Left ventricle myocardium inferior (tissue), 1 donor: Measurements from ENCODE around the gene TMEM163. TPM values are rescaled to one million over a fixed set of nuclear protein-coding genes. Genes with fewer than 3 reads are reported as not detected.

Experiments
- DNase-seq: peaks from one replicate; pipeline ENCODE4 v3.0.0-alpha.2; 2020
- H3K27ac ChIP-seq: fragments of 200-600 bp; replicated peaks from 2 replicates; pipeline ENCODE4 v1.8.0; 2021
- H3K27me3 ChIP-seq: fragments of 200-600 bp; 2 replicates; pipeline ENCODE4 v1.8.0; 2021; ENCODE audit warnings: low read depth
- H3K36me3 ChIP-seq: fragments of 200-600 bp; 2 replicates; pipeline ENCODE4 v1.8.0; 2021
- H3K4me1 ChIP-seq: fragments of 200-600 bp; 2 replicates; pipeline ENCODE4 v1.8.0; 2021
- H3K4me3 ChIP-seq: fragments of 200-600 bp; 2 replicates; pipeline ENCODE4 v1.8.0; 2021; ENCODE audit warnings: mild to moderate bottlenecking, moderate library complexity
- H3K9me3 ChIP-seq: fragments of 200-600 bp; replicated peaks from 2 replicates; pipeline ENCODE4 v1.8.0; 2021
- CTCF ChIP-seq: fragments of 200-600 bp; IDR thresholded peaks from 2 replicates; pipeline ENCODE4 v1.8.0; 2021; ENCODE audit warnings: antibody characterized with exemption, mild to moderate bottlenecking, borderline replicate concordance
- intact Hi-C: fragments of 100-400 bp; cut with micrococcal nuclease; formaldehyde crosslinking; loops from one replicate; pipeline ENCODE4 v1.11.0; 2022
- total RNA-seq: library from RNA; stranded (reverse); fragmentation: NEBNext Ultra II Directional; extraction: Animal tissue kit (Norgen Biotek cat#: 25700); gene quantifications from one replicate; pipeline ENCODE4 v1.2.1, GENCODE V29; 2021
- donor health status: DM: no; HTN: yes; CAD: no; lungs with severe emphysema.

The TMEM163 gene
- total RNA-seq, 1 donor from 2014 or later: 0.22 TPM

DNA sequence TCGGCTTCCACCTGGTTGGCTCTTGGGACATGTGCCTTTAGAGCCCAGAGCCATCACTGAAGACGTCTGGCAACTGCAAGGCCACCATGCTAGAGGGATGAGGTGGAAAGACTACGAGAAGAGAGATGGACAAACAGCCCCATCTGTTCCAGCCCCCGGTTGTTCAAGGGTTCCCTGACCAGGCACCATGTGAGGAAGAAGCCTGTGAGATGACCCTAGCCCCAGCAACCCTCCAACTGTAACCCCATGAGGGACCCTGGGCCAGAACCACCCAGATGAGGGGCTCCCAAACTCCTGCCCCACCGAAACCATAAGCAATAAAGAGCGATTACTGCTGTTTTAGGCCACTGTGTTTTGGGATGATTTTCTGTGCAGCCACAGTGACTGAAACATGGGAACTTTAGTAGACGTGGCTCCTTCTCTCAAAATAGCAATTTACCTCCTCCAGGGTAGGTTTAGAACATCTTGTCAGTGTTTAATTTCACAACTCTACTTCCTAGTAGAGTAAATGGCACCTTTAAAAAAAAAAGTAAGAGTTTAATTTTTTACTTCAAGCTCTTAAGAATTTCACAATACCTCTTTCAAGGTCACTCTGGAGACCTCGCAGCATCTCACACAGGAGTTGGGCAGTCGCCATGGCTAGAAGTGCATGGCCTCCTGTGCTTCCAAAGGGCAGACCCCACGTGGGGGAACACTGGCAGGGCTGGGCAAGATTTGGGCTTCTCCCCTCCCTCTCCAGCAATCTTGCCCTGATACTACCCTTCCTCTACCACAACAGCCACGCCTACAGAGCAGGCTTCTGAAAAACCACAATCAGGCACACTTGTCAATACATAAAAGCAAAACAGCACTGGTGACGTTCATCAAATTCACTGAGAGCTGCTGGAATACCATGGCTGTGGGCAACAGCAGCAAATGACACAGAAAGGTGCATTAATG is 48.8 kb downstream of the TMEM163 start:
- intact Hi-C loops: no loop called here
- DNase-seq: no peak
- Histone ChIP-seq H3K27me3 (peaks cover 14% of the 10 kb centered on the region), H3K9me3 (peaks cover 6% of the 10 kb centered on the region), H3K4me3 (no peak overlapping the region), H3K27ac (no peak overlapping the region), H3K4me1 (peaks cover 3% of the 10 kb centered on the region), H3K36me3 (no peaks in the 10 kb centered on the region)
- no peak for TF ChIP-seq CTCF

GRCh38 chr2:134668821-134669220 is 50.0 kb downstream of the TMEM163 start:
- intact Hi-C loops: no loop called here
- peaks cover 23% of the 10 kb centered on the region for H3K27me3 ChIP-seq
- no peaks in the 10 kb centered on the region for H3K36me3 ChIP-seq
- H3K27ac ChIP-seq: no peak overlapping the region
- peaks cover 6% of the 10 kb centered on the region for H3K9me3 ChIP-seq
- peaks cover 3% of the 10 kb centered on the region for H3K4me1 ChIP-seq
- DNase-seq: no peak
- no peak overlapping the region for H3K4me3 ChIP-seq
- no peak for TF ChIP-seq CTCF

- intact Hi-C loops: no loop called here
- TF ChIP-seq CTCF: no peak
These were observed 51.3 kb downstream of the TMEM163 start for GRCh38 chr2:134667541-134667940.

DNA sequence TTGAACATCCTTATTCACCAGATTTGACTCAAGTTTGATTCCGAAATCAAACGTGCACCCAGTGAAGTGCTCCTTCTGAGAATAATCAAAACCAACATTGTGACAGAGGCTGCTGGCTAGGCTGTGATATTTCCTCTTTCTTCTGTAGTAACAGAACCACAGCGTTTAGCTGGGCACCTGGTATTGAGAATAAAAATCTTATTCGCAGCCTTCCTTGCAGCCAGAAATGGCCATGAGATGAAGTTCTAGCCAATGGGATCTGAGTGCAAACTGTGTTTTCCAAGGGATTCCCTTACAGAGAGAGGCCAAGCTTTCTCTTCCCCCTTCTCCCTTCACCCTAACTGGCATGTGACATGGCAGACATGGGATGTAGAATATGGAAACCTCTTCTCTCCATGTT is 51.7 kb downstream of the TMEM163 start:
- intact Hi-C loops: no loop called here
- no peak for TF ChIP-seq CTCF
- Histone ChIP-seq H3K36me3 (no peaks in the 10 kb centered on the region), H3K4me3 (no peak overlapping the region), H3K27me3 (peaks cover 35% of the 10 kb centered on the region), H3K27ac (no peak overlapping the region), H3K9me3 (no peaks in the 10 kb centered on the region), H3K4me1 (peaks cover 3% of the 10 kb centered on the region)
- no peak for DNase-seq

More at GRCh38 chr2:134667541-134667940, 51.3 kb downstream of the TMEM163 start:
- Histone ChIP-seq H3K4me3 (no peak overlapping the region), H3K27ac (no peak overlapping the region), H3K4me1 (peaks cover 3% of the 10 kb centered on the region), H3K9me3 (no peaks in the 10 kb centered on the region), H3K36me3 (no peaks in the 10 kb centered on the region), H3K27me3 (peaks cover 34% of the 10 kb centered on the region)
- DNase-seq: no peak

DNA sequence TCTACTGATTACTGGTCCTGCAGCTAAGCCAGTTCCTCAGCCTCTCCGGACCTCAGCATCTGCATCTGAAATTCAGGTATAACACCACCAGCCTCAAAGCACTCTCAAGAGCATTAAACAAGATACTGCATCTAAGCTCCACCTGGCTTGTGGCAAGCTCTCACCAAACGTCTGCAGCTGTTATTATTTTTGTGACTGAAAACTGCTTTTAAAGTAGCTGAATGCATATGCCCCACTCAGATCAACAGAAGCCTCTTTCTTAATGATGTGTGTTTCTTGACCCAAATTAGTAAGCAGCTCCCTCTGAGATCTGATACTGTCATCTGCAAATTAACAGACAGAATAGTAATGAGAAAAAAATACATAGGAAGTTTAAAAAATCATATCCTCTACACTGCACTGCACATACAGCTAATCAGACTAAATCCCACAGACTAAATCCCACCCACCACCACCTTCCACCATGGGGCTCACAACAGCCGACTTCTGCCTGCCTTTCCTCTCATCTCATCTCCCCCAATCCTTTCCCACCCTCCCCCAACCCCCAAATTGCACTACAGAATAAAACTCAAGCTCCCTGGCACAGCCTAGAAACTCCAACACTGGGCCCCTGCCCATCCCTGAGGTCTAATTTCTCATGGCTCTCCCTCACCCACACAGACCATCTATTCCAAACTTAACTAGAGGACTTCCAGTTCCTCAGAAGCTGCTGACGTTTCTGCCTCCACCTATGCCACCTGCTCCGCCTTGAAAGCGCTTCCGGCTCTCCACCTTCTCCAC is 52.9 kb downstream of the TMEM163 start:
- peaks cover 35% of the 10 kb centered on the region for H3K27me3 ChIP-seq
- H3K4me3 ChIP-seq: no peak overlapping the region
- peaks cover 2% of the 10 kb centered on the region for H3K4me1 ChIP-seq
- H3K27ac ChIP-seq: no peak overlapping the region
- H3K9me3 ChIP-seq: no peaks in the 10 kb centered on the region
- DNase-seq: no peak
- no peak for TF ChIP-seq CTCF
- intact Hi-C loops: no loop called here
- H3K36me3 ChIP-seq: no peaks in the 10 kb centered on the region
